Measurements from ENCODE around the gene TAX1BP3.

Gene TAX1BP3

GRCh38 chr17:3626831-3627768, 41.3 kb downstream of the TAX1BP3 start:
- DNase-seq (ENCODE audit: low spot score): no peak
- TF ChIP-seq CTCF (IDR thresholded peaks at IDR 0.05; ENCODE audit: borderline replicate concordance, control extremely low read depth, extremely low read depth, insufficient read depth, missing control alignments): no peak
- in situ Hi-C loops (cut with MboI; ENCODE audit: low sequenced_read_pairs, unreplicated experiment): loop anchor here (25.0 kb wide), 1 partner anchor 590 kb away; no protein-coding TSS in a partner anchor

GRCh38 chr17:3622977-3623594, 45.3 kb downstream of the TAX1BP3 start:
- no peak for DNase-seq (ENCODE audit: low spot score)
- in situ Hi-C loops (cut with MboI; ENCODE audit: low sequenced_read_pairs, unreplicated experiment): no loop called here
- no peak for TF ChIP-seq CTCF (IDR thresholded peaks at IDR 0.05; ENCODE audit: borderline replicate concordance, control extremely low read depth, extremely low read depth, insufficient read depth, missing control alignments)

- in situ Hi-C loops (cut with MboI; ENCODE audit: low sequenced_read_pairs, unreplicated experiment): no loop called here
- no peak for TF ChIP-seq CTCF (IDR thresholded peaks at IDR 0.05; ENCODE audit: borderline replicate concordance, control extremely low read depth, extremely low read depth, insufficient read depth, missing control alignments)
- no peak for DNase-seq (ENCODE audit: low spot score)
These were observed 47.1 kb downstream of the TAX1BP3 start for GRCh38 chr17:3621146-3621720.

GRCh38 chr17:3615160-3615870, 53.1 kb downstream of the TAX1BP3 start:
- no peak for DNase-seq (ENCODE audit: low spot score)
- in situ Hi-C loops (cut with MboI; ENCODE audit: low sequenced_read_pairs, unreplicated experiment): no loop called here
- TF ChIP-seq CTCF (IDR thresholded peaks at IDR 0.05; ENCODE audit: borderline replicate concordance, control extremely low read depth, extremely low read depth, insufficient read depth, missing control alignments): no peak

- no peak for TF ChIP-seq CTCF (IDR thresholded peaks at IDR 0.05; ENCODE audit: borderline replicate concordance, control extremely low read depth, extremely low read depth, insufficient read depth, missing control alignments)
- no peak for DNase-seq (ENCODE audit: low spot score)
- in situ Hi-C loops (cut with MboI; ENCODE audit: low sequenced_read_pairs, unreplicated experiment): no loop called here
These were observed 55.3 kb downstream of the TAX1BP3 start for GRCh38 chr17:3613124-3613523.
